Endothelial cell of umbilical vein (primary cell): ENCODE data around the gene RNF126. TPM values are rescaled to one million over a fixed set of nuclear protein-coding genes. Genes with fewer than 3 reads are reported as not detected.

Experiments used
- BruUV-seq: library from RNA; stranded (reverse); fragments of 400-500 nt; replicated peaks from 2 replicates; lab custom pipeline; 2021; lab: Mats Ljungman, UMichigan
- CTCF ChIA-PET: fragments of 300-600, 350-600 bp; sonication (Branson Sonifier 250); formaldehyde crosslinking; loops from one replicate; lab custom pipeline; 2021; ENCODE audit warnings: antibody characterized with exemption, inconsistent platforms; lab: Charles Lee
- POLR2A ChIA-PET: fragments of 300-600, 350-600 bp; sonication (Branson Sonifier 250); formaldehyde crosslinking; loops from one replicate; lab custom pipeline; 2021; ENCODE audit warnings: antibody characterized with exemption, inconsistent platforms; lab: Charles Lee
- DNase-seq: peaks from one replicate; pipeline ENCODE4 v3.0.0-alpha.2; 2011; ENCODE audit warnings: low read depth, low spot score
- FAIRE-seq: peaks from 2 replicates; lab custom pipeline; 2011; peaks lifted over from hg19 to GRCh38; lab: Jason Lieb, UNC
- H2AFZ ChIP-seq: 2 replicates; pipeline ENCODE4 v1.6.0; 2012; ENCODE audit warnings: low read depth, low read length, control low read depth, inconsistent platforms
- H3K27ac ChIP-seq: 2 replicates; pipeline ENCODE4 v1.5.1; 2011; ENCODE audit warnings: low read depth, mild to moderate bottlenecking, control low read depth, low read length, moderate library complexity; ENCODE audit not compliant: insufficient read depth
- H3K27me3 ChIP-seq, 2 experiments: 2 replicates each; pipeline versions ENCODE4 v1.6.0 to v1.6.1; 2011; ENCODE audit warnings: low read length in 2 of 2, mixed read lengths in 1 of 2; ENCODE audit not compliant: control insufficient read depth in 2 of 2, insufficient read depth in 2 of 2
- H3K36me3 ChIP-seq, 2 experiments: 2 replicates in 1 of 2; 3 replicates in 1 of 2; pipeline ENCODE4 v1.5.1; 2011; ENCODE audit warnings: low read length in 2 of 2, mild to moderate bottlenecking in 1 of 2, moderate library complexity in 1 of 2; ENCODE audit not compliant: control insufficient read depth in 2 of 2, insufficient read depth in 2 of 2; ENCODE audit errors: extremely low read depth in 1 of 2
- H3K4me1 ChIP-seq: 3 replicates; pipeline ENCODE4 v1.5.1; 2011; ENCODE audit warnings: mild to moderate bottlenecking, low read length; ENCODE audit not compliant: control insufficient read depth, insufficient read depth; ENCODE audit errors: extremely low read depth
- H3K4me2 ChIP-seq: 2 replicates; pipeline ENCODE4 v1.6.1; 2011; ENCODE audit warnings: low read length, control low read depth, mixed read lengths; ENCODE audit not compliant: insufficient read depth
- H3K4me3 ChIP-seq, 3 experiments: fragments of 200-600 bp in 1 of 3; sonication (generic), shearing (Covaris generic) in 1 of 3; replicated peaks in 1 of 3; 2 replicates each; pipeline ENCODE4 v1.5.1; 2011 to 2016; ENCODE audit warnings: control low read depth in 3 of 3, low read length in 3 of 3, mild to moderate bottlenecking in 2 of 3, inconsistent platforms in 1 of 3, low read depth in 1 of 3, moderate library complexity in 1 of 3; ENCODE audit not compliant: insufficient read depth in 1 of 3
- H3K79me2 ChIP-seq: 2 replicates; pipeline ENCODE4 v1.6.0; 2012; ENCODE audit warnings: low read length, inconsistent platforms; ENCODE audit not compliant: control insufficient read depth, insufficient read depth
- H3K9ac ChIP-seq: replicated peaks from 2 replicates; pipeline ENCODE3; 2011; ENCODE audit warnings: low read length, control low read depth; ENCODE audit not compliant: insufficient read depth; ENCODE audit errors: extremely low read depth
- H3K9me1 ChIP-seq: replicated peaks from 3 replicates; pipeline ENCODE4 v1.6.0; 2011; ENCODE audit warnings: mild to moderate bottlenecking, low read length; ENCODE audit not compliant: control insufficient read depth, insufficient read depth; ENCODE audit errors: extremely low read depth
- H3K9me3 ChIP-seq: replicated peaks from 2 replicates; pipeline ENCODE4 v1.5.1; 2012; ENCODE audit warnings: low read length, inconsistent platforms; ENCODE audit not compliant: control insufficient read depth, insufficient read depth
- H4K20me1 ChIP-seq: replicated peaks from 2 replicates; pipeline ENCODE3; 2011; ENCODE audit warnings: mild to moderate bottlenecking, low read length; ENCODE audit not compliant: control insufficient read depth, insufficient read depth; ENCODE audit errors: extremely low read depth
- CTCF ChIP-seq, 2 donors: IDR thresholded peaks; 1 replicate in 1 of 2; 2 replicates in 1 of 2; pipeline ENCODE4 v1.5.1; 2011; ENCODE audit warnings: low read length in 2 of 2, mild to moderate bottlenecking in 2 of 2, moderate library complexity in 2 of 2, control low read depth in 1 of 2, inconsistent platforms in 1 of 2, low read depth in 1 of 2; ENCODE audit not compliant: insufficient read depth in 1 of 2; ENCODE audit errors: extremely low read depth in 1 of 2
- EZH2 ChIP-seq: IDR thresholded peaks from 2 replicates; pipeline ENCODE4 v1.6.1; 2012; ENCODE audit warnings: borderline replicate concordance, low read depth, mild to moderate bottlenecking, moderate library complexity, low read length, inconsistent platforms; ENCODE audit not compliant: severe bottlenecking
- FOS ChIP-seq: IDR thresholded peaks from 2 replicates; pipeline ENCODE4 v1.6.1; 2011; ENCODE audit warnings: mild to moderate bottlenecking, low read length, moderate library complexity, borderline replicate concordance; ENCODE audit not compliant: insufficient read depth
- GATA2 ChIP-seq: IDR thresholded peaks from 2 replicates; pipeline ENCODE4 v1.7.0; 2011; ENCODE audit warnings: low read depth, mild to moderate bottlenecking, moderate library complexity, mixed read lengths, low read length; ENCODE audit not compliant: insufficient read length, insufficient read depth
- JUN ChIP-seq: IDR thresholded peaks from 2 replicates; pipeline ENCODE4 v1.6.1; 2011; ENCODE audit warnings: borderline replicate concordance, low read depth; ENCODE audit not compliant: insufficient read length, insufficient read depth
- MAX ChIP-seq: IDR thresholded peaks from 2 replicates; pipeline ENCODE4 v1.6.1; 2011; ENCODE audit not compliant: insufficient read depth, insufficient read length
- MYC ChIP-seq: IDR thresholded peaks from one replicate; pipeline ENCODE4 v1.6.1; 2011; ENCODE audit warnings: mild to moderate bottlenecking, low read depth, low read length
- POLR2A ChIP-seq: IDR thresholded peaks from 2 replicates; pipeline ENCODE4 v1.6.1; 2012; ENCODE audit warnings: low read depth, mild to moderate bottlenecking, control low read depth, low read length
- POLR2AphosphoS5 ChIP-seq: IDR thresholded peaks from 2 replicates; pipeline ENCODE4 v1.6.1; 2012; ENCODE audit warnings: low read depth, mild to moderate bottlenecking, control low read depth, low read length, moderate library complexity; ENCODE audit not compliant: insufficient read depth
- dilution Hi-C: fragments of 300-500 bp; cut with MboI; formaldehyde crosslinking; loops from one replicate; pipeline ENCODE4 v1.15.0; 2019; ENCODE audit warnings: low sequenced_read_pairs; ENCODE audit not compliant: extremely low pct_ligation_motif_present
- intact Hi-C: fragments of 100-400 bp; cut with micrococcal nuclease; formaldehyde crosslinking; loops from one replicate; pipeline ENCODE4 v1.10.0; 2022
- polyA plus RNA-seq, 4 experiments: library from polyadenylated mRNA; depleted of rRNA in 3 of 4; stranded (reverse) in 3 of 4; unstranded in 1 of 4; fragments of >200 nt; gene quantifications; 2 replicates each; pipeline versions ENCODE4 v1.2.1 to v1.2.3, GENCODE V29; 2011 to 2012; ENCODE audit warnings: missing spikeins in 1 of 4
- total RNA-seq: library from RNA; stranded (reverse); gene quantifications from 2 replicates; pipeline ENCODE4 v1.2.3, GENCODE V29; 2021

The RNF126 gene
- total and polyA plus RNA-seq, 2 donors (not counting 3 experiments of a cell fraction or from before 2014, with no cell fraction given), result 19.2 to 61.3 TPM

GRCh38 chr19:602391-603301 is 60.4 kb downstream of the RNF126 start:
- Histone ChIP-seq H3K9me3 (no peaks in the 10 kb centered on the region), H3K4me3 (no peak overlapping the region), H3K79me2 (no peaks in the 10 kb centered on the region), H3K4me1 (no peaks in the 10 kb centered on the region), H3K27me3 (no peaks in the 10 kb centered on the region), H3K27ac (no peak overlapping the region), H3K36me3 (no peaks in the 10 kb centered on the region), H2AFZ (no peak overlapping the region), H3K9ac (no peak overlapping the region), H3K9me1 (no peaks in the 10 kb centered on the region), H3K4me2 (no peak overlapping the region), H4K20me1 (no peaks in the 10 kb centered on the region)
- FAIRE-seq, result no peak
- BruUV-seq, result no TSS peak
- ChIA-PET CTCF (no interaction called here), POLR2A (no interaction called here)
- DNase-seq, result no peak
- intact Hi-C loops (no loop called here), dilution Hi-C loops (no loop called here)
- TF ChIP-seq JUN (no peak), EZH2 (no peak), MYC (no peak), POLR2AphosphoS5 (no peak), MAX (no peak), GATA2 (no peak), POLR2A (no peak), CTCF (IDR thresholded peaks at IDR 0.05; ENCODE audit: extremely low read depth in 1 of 2, insufficient read depth in 1 of 2, low read depth in 1 of 2, low read length in 2 of 2) (no peak), FOS (no peak)
